GM19372 (cell line): ENCODE measurements around the gene CDK6.
"Not testable (repeated sequence)": the region's sequence is repeated elsewhere in the genome, so short reads cannot be mapped to it uniquely, and the experiment has no call there.

Experiments
- ATAC-seq: cut with Tn5 transposase; IDR thresholded peaks from one replicate; pipeline ENCODE4 v1.9.1; 2021; ENCODE audit warnings: mild to moderate bottlenecking, low read depth, moderate library complexity; ENCODE audit not compliant: unreplicated experiment

Gene CDK6

GRCh38 chr7:92836489-92836999 lies at the start of gene CDK6:
CDK6 (minus strand) TSS chr7:92836573; CDS start chr7:92833323, 3,250 bp downstream.
- ATAC-seq: peak; percentile 40

DNA sequence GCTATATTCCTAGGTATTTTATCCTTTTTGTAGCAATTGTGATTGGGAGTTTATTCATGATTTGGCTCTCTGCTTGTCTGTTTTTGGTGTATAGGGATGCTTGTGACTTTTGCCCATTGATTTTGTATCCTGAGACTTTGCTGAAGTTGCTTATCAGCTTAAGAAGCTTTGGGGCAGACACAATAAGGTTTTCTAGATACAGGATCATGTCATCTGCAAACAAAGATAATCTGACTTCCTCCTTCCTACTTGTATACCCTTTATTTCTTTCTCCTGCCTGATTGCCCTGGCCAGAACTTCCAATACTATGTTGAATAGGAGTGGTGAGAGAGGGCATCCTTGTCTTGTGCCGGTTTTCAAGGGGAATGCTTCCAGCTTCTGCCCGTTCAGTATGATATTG lies 49.7 kb upstream of the CDK6 start:
- ATAC-seq: not testable (repeated sequence)

- no peak for ATAC-seq
Measured at GRCh38 chr7:92884218-92884617, 47.8 kb upstream of the CDK6 start.

GRCh38 chr7:92882760-92883159 lies 46.4 kb upstream of the CDK6 start:
- ATAC-seq: no peak

DNA sequence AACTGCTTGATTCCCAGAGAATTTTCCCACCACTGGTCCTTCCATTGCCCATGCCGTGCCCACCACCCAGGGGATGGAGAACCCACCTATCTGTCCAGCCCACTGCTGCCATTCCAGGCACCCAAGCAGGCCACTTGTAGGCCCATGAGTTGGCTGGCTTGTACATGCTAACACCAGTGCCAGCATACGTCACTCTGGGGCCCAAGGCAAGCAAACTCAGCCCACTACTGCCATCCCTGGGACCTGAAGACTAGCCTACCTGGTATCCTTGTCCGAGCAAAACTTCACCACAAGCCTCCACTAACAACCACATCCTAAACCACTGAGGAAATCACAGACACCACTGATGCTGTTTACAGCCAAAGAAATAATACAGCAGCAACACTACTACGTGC lies 44.7 kb upstream of the CDK6 start:
- ATAC-seq: no peak

- ATAC-seq: no peak
Measured at GRCh38 chr7:92880212-92881090, 44.1 kb upstream of the CDK6 start.

- ATAC-seq: no peak
Measured at GRCh38 chr7:92877367-92877766, 41.0 kb upstream of the CDK6 start.

DNA sequence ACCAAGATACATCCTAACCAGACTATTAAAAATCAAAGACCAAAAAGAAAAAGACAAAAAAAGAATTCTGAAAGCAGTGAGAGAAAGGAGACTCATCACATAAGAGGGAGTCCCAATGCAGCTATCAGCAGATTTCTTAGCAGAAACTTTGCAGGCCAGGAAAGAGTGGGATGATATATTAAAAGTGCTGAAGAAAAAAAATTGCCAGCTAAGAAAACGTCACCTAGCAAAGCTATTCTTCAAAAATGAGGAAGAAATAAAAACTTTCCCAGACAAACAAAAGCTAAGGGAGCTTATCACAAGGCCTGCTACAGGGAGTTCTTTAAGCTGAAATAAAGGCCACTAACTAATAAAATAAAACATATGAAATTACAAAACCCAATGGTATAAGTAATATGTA lies 40.5 kb upstream of the CDK6 start:
- ATAC-seq: no peak

GRCh38 chr7:92875719-92876118 lies 39.3 kb upstream of the CDK6 start:
- no peak for ATAC-seq

GRCh38 chr7:92875173-92875572 lies 38.8 kb upstream of the CDK6 start:
- ATAC-seq: no peak

GRCh38 chr7:92874567-92874966 lies 38.2 kb upstream of the CDK6 start:
- ATAC-seq: no peak

- no peak for ATAC-seq
Measured at GRCh38 chr7:92873776-92874175, 37.4 kb upstream of the CDK6 start.

DNA sequence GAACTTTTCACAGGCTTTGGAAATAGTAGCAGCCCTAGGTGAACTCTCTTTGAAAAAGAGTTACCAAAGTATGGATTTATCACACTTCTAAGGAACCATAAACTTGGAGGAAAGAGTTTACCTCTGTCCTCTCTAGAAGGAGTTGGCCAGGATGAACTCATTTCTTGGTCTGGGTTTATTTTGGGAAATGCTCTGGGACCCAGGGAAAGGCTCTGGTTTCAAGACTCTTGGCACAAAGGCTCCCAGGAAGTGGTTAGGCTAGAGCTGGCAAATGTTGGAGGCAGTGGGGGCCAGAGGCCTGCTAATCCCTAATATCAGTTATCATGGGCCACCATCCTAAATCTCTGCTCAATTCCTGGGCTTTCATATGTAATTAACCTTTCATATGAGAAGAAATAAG lies 36.3 kb upstream of the CDK6 start:
- ATAC-seq: no peak

- ATAC-seq: no peak
Measured at GRCh38 chr7:92868683-92869293, 32.4 kb upstream of the CDK6 start.

- ATAC-seq: not testable (repeated sequence)
Measured at GRCh38 chr7:92864169-92864568, 27.8 kb upstream of the CDK6 start.

DNA sequence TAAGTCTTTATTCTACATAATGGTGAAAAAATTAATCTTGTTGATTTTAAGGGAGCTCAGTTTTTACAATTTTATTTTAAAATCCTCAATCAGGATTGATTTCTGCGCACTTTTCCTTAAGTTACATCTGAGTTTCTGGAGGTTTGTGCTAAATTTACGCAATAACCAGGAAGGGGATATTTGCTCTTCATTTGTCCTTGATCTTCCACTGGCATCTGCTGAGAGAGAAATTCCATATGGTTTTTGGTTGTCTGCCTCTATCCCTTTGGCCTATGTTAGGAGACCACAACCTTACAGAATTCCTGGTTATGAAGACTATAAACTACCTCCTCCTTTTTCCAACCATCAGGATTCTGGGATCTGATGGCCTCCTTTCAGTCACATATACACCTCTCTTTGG lies 20.1 kb upstream of the CDK6 start:
- no peak for ATAC-seq

GRCh38 chr7:92854501-92855238 lies 18.3 kb upstream of the CDK6 start:
- ATAC-seq: no peak

DNA sequence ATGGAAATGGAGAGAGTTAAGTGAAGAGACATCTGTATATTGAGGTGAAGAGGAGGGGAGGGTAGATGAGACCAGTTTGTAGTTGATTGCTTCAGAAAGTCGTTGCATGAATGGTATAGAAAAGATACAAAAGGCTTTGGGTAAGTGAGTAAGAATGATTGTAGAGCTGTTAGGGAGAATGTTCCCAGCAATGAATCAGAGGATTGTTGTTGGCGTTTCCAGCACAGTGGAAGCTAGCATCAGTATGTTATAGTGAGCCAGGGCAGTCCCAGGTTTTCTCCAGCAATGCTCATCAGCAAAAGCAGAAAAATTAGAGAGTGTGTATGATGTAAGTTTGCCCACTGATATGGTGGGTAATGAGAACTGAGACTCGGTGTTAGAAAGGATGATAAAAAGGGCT lies 15.4 kb upstream of the CDK6 start:
- no peak for ATAC-seq

DNA sequence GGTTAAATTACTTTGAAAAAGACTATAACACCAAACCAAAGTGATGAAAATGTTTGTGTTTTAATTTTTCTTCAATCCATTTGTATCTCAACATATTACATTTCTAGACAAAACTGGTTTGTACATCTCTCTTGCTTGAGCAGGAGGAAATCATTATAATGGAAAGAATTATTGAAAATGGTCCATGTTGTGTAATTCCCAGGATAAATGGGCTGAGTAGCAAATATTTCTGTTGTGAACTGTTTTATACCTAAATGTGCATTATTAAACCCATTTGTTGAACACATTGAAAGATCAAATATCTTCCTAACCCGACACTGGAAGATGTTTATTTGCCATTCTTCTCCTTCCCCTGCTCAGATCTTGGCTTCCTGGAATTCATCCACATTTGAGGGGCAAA lies 14.1 kb upstream of the CDK6 start:
- ATAC-seq: no peak

- no peak for ATAC-seq
Measured at GRCh38 chr7:92849322-92849721, 12.9 kb upstream of the CDK6 start.

DNA sequence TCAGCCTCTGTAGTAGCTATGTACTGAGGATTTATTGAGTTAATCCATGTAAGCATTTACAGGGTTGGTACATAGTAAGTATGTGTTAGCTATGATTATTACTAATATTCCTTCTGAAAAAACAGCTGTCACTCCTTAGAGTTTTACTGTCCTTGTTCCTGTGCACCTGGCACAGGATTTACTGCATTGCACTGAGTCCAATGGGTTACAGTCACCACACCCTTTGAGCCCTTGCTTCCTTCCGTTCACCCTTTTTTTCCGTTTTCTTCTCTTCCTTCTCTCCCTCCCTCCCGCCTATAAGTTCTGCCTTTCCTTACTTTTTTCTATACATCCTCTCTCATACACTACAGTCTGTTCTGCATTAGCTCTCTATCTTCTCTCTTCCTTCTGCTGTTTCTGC lies 12.5 kb upstream of the CDK6 start:
- no peak for ATAC-seq
